HEK293 (cell line): ENCODE measurements around the gene SVIL.

Experiments used
- CTCF ChIA-PET: fragments of 350-600 bp; formaldehyde crosslinking; extraction: SDS; loops from one replicate; lab custom pipeline; 2021; ENCODE audit warnings: antibody characterized with exemption; lab: Yijun Ruan, JAX
- POLR2A ChIA-PET: fragments of 300-600 bp; formaldehyde crosslinking; extraction: SDS; loops from one replicate; lab custom pipeline; 2020; ENCODE audit warnings: antibody characterized with exemption, inconsistent platforms; lab: Yijun Ruan, JAX
- H3K27ac ChIP-seq: fragments of 200-500 bp; sonication (Bioruptor generic); 2 replicates; pipeline ENCODE4 v1.5.1; 2014; ENCODE audit warnings: low read depth, low read length, control low read depth, inconsistent platforms; ENCODE audit errors: extremely low read depth
- H3K36me3 ChIP-seq, 2 experiments: fragments of 200-500 bp in 1 of 2; sonication (Bioruptor generic) in 1 of 2; 1 replicate in 1 of 2; 2 replicates in 1 of 2; pipeline ENCODE4 v1.5.1; 2014 to 2017; ENCODE audit warnings: inconsistent platforms in 2 of 2, low read length in 2 of 2; ENCODE audit not compliant: control insufficient read depth in 2 of 2, insufficient read depth in 1 of 2
- H3K4me1 ChIP-seq: fragments of 200-500 bp; sonication (Bioruptor generic); 2 replicates; pipeline ENCODE4 v1.5.1; 2014; ENCODE audit warnings: mild to moderate bottlenecking, low read length, inconsistent platforms; ENCODE audit not compliant: control insufficient read depth, insufficient read depth
- H3K4me3 ChIP-seq: 2 replicates; pipeline ENCODE4 v1.5.1; 2011; ENCODE audit warnings: low read depth, mild to moderate bottlenecking, control low read depth, low read length, moderate library complexity
- H3K9me3 ChIP-seq: fragments of 200-500 bp; sonication (Bioruptor generic); 2 replicates; pipeline ENCODE4 v1.5.1; 2014; ENCODE audit warnings: low read depth, low read length, inconsistent platforms; ENCODE audit not compliant: control insufficient read depth, insufficient read depth
- EGR2 ChIP-seq: fragments of 450-650 bp; formaldehyde crosslinking; IDR thresholded peaks from 2 replicates; pipeline ENCODE4 v1.5.1; 2016; ENCODE audit warnings: low read depth, missing biosample characterization, missing genetic modification characterization
- PRDM1 ChIP-seq: fragments of 450-650 bp; formaldehyde crosslinking; IDR thresholded peaks from 2 replicates; pipeline ENCODE4; 2016; ENCODE audit warnings: missing biosample characterization, missing genetic modification characterization
- SETDB1 ChIP-seq: IDR thresholded peaks from one replicate; pipeline ENCODE4 v1.6.1; 2017; ENCODE audit warnings: mild to moderate bottlenecking, low read length, moderate library complexity, mixed read lengths; ENCODE audit not compliant: insufficient read length
- SP7 ChIP-seq: fragments of 450-650 bp; formaldehyde crosslinking; IDR thresholded peaks from 2 replicates; pipeline ENCODE4 v1.5.1; 2016; ENCODE audit warnings: missing biosample characterization, missing genetic modification characterization
- ZBTB10 ChIP-seq: fragments of 450-650 bp; formaldehyde crosslinking; IDR thresholded peaks from 2 replicates; pipeline ENCODE4 v1.5.1; 2016; ENCODE audit warnings: missing biosample characterization, missing genetic modification characterization
- ZBTB17 ChIP-seq: fragments of 450-650 bp; formaldehyde crosslinking; IDR thresholded peaks from 2 replicates; pipeline ENCODE4 v1.5.1; 2016; ENCODE audit warnings: missing biosample characterization, missing genetic modification characterization
- ZBTB8A ChIP-seq: fragments of 450-650 bp; formaldehyde crosslinking; IDR thresholded peaks from 2 replicates; pipeline ENCODE4 v1.5.1; 2016; ENCODE audit warnings: missing biosample characterization, missing genetic modification characterization
- ZIC2 ChIP-seq: fragments of 450-650 bp; formaldehyde crosslinking; IDR thresholded peaks from 2 replicates; pipeline ENCODE4 v1.5.1; 2016; ENCODE audit warnings: missing biosample characterization, missing genetic modification characterization
- ZNF114 ChIP-seq: fragments of 450-650 bp; formaldehyde crosslinking; IDR thresholded peaks from 2 replicates; pipeline ENCODE4 v1.5.0; 2017; ENCODE audit warnings: missing biosample characterization, missing genetic modification characterization
- ZNF169 ChIP-seq: fragments of 450-650 bp; formaldehyde crosslinking; IDR thresholded peaks from 2 replicates; pipeline ENCODE4 v1.5.1; 2016; ENCODE audit warnings: missing biosample characterization, missing genetic modification characterization
- ZNF175 ChIP-seq: fragments of 450-650 bp; formaldehyde crosslinking; IDR thresholded peaks from 2 replicates; pipeline ENCODE4 v1.5.1; 2016; ENCODE audit warnings: missing biosample characterization, missing genetic modification characterization
- ZNF324 ChIP-seq: fragments of 450-650 bp; formaldehyde crosslinking; IDR thresholded peaks from 2 replicates; pipeline ENCODE4 v1.5.1; 2016; ENCODE audit warnings: missing biosample characterization, missing genetic modification characterization
- ZNF366 ChIP-seq: fragments of 450-650 bp; formaldehyde crosslinking; conservative IDR thresholded peaks from 2 replicates; pipeline ENCODE4 v1.5.1; 2016; ENCODE audit warnings: missing biosample characterization, missing genetic modification characterization
- ZNF394 ChIP-seq: fragments of 450-650 bp; formaldehyde crosslinking; IDR thresholded peaks from 2 replicates; pipeline ENCODE4 v1.5.1; 2016; ENCODE audit warnings: missing biosample characterization, missing genetic modification characterization, mild to moderate bottlenecking, moderate library complexity, borderline replicate concordance
- ZNF571 ChIP-seq: fragments of 450-650 bp; formaldehyde crosslinking; IDR thresholded peaks from 2 replicates; pipeline ENCODE4 v1.5.0; 2017; ENCODE audit warnings: missing biosample characterization, missing genetic modification characterization
- ZNF585B ChIP-seq: fragments of 450-650 bp; formaldehyde crosslinking; IDR thresholded peaks from 2 replicates; pipeline ENCODE4 v1.5.1; 2016; ENCODE audit warnings: missing biosample characterization, missing genetic modification characterization
- ZNF747 ChIP-seq: fragments of 450-650 bp; formaldehyde crosslinking; IDR thresholded peaks from 2 replicates; pipeline ENCODE4 v1.5.1; 2016; ENCODE audit warnings: missing biosample characterization, missing genetic modification characterization
- ZNF791 ChIP-seq: fragments of 450-650 bp; formaldehyde crosslinking; IDR thresholded peaks from 2 replicates; pipeline ENCODE4 v1.5.1; 2016; ENCODE audit warnings: missing biosample characterization, missing genetic modification characterization
- TF ChIP-seq, protein P1 (sequence below): fragments of 450-650 bp; formaldehyde crosslinking; IDR thresholded peaks from 2 replicates; pipeline ENCODE4 v1.5.1; 2017; ENCODE audit warnings: missing biosample characterization, missing genetic modification characterization
- TF ChIP-seq, protein P2 (sequence below): fragments of 450-650 bp; formaldehyde crosslinking; IDR thresholded peaks from 2 replicates; pipeline ENCODE4 v1.5.1; 2017; ENCODE audit warnings: missing biosample characterization, missing genetic modification characterization
- TF ChIP-seq, protein P3 (sequence below): fragments of 450-650 bp; formaldehyde crosslinking; IDR thresholded peaks from 2 replicates; pipeline ENCODE4 v1.5.1; 2016; ENCODE audit warnings: missing biosample characterization, missing genetic modification characterization

SVIL gene

GRCh38 chr10:29621161-29621560 lies 13.6 kb downstream of the SVIL start (continued):
- peak; percentile 59 for TF ChIP-seq ZIC2 (tag by site-specific recombination)
- no peak for TF ChIP-seq ZNF585B (tag by site-specific recombination)
- no peak for TF ChIP-seq ZNF571 (tag by site-specific recombination)
- no peak for TF ChIP-seq SETDB1
- TF ChIP-seq ZNF791: no peak
- TF ChIP-seq ZBTB10 (tag by site-specific recombination): no peak
- no peak for TF ChIP-seq ZNF114 (tag by site-specific recombination)

GRCh38 chr10:29620112-29620690 lies 14.6 kb downstream of the SVIL start:
- H3K4me3 ChIP-seq: no peak overlapping the region
- TF ChIP-seq PRDM1 (tag by site-specific recombination): peak; percentile 98
- TF ChIP-seq ZNF169 (tag by site-specific recombination): no peak
- TF ChIP-seq ZNF366: peak; percentile 78
- no peaks in the 10 kb centered on the region for H3K36me3 ChIP-seq
- no peak overlapping the region for H3K27ac ChIP-seq
- no peaks in the 10 kb centered on the region for H3K9me3 ChIP-seq
- ChIA-PET POLR2A (no interaction called here), CTCF (interaction anchor here (0.9 kb wide), 1 partner anchor 40 kb away, joined by 3 read pairs; no protein-coding TSS in a partner anchor)
- peaks cover 18% of the 10 kb centered on the region for H3K4me1 ChIP-seq

DNA sequence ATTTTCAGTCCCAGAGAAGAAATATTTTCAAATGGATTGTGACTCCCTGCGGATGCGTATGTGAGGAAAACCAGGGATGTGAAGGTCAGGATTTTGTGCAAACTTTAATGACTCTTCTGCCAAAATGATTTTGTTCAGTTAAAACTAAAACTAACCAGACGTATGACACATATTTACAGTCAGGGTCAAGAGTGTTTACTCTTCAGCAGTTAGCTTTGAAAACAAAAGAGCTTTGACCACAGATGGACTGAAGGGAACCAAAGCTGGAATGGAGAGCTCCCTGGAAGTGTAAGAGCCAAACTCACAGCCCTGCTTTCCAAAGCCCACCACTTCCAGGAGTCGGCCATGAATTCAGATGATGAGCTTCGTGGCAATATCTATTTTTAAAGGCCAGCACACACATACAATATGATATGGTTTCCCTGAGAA lies 15.5 kb downstream of the SVIL start:
- H3K9me3 ChIP-seq: no peaks in the 10 kb centered on the region
- H3K4me3 ChIP-seq: no peak overlapping the region
- peaks cover 18% of the 10 kb centered on the region for H3K4me1 ChIP-seq
- no peak overlapping the region for H3K27ac ChIP-seq
- POLR2A ChIA-PET: interaction anchor here (0.7 kb wide), 1 partner anchor 362 kb away, joined by 3 read pairs; no protein-coding TSS in a partner anchor
- CTCF ChIA-PET: interaction anchor here (0.7 to 2.2 kb wide), 5 partner anchors 11 to 220 kb away, joined by 3 to 7 read pairs (median 5); no protein-coding TSS in a partner anchor
- TF ChIP-seq, protein P1, sequence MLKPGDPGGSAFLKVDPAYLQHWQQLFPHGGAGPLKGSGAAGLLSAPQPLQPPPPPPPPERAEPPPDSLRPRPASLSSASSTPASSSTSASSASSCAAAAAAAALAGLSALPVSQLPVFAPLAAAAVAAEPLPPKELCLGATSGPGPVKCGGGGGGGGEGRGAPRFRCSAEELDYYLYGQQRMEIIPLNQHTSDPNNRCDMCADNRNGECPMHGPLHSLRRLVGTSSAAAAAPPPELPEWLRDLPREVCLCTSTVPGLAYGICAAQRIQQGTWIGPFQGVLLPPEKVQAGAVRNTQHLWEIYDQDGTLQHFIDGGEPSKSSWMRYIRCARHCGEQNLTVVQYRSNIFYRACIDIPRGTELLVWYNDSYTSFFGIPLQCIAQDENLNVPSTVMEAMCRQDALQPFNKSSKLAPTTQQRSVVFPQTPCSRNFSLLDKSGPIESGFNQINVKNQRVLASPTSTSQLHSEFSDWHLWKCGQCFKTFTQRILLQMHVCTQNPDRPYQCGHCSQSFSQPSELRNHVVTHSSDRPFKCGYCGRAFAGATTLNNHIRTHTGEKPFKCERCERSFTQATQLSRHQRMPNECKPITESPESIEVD (tag by site-specific recombination): peak; percentile 73
- no peak for TF ChIP-seq ZNF571 (tag by site-specific recombination)
- no peaks in the 10 kb centered on the region for H3K36me3 ChIP-seq

DNA sequence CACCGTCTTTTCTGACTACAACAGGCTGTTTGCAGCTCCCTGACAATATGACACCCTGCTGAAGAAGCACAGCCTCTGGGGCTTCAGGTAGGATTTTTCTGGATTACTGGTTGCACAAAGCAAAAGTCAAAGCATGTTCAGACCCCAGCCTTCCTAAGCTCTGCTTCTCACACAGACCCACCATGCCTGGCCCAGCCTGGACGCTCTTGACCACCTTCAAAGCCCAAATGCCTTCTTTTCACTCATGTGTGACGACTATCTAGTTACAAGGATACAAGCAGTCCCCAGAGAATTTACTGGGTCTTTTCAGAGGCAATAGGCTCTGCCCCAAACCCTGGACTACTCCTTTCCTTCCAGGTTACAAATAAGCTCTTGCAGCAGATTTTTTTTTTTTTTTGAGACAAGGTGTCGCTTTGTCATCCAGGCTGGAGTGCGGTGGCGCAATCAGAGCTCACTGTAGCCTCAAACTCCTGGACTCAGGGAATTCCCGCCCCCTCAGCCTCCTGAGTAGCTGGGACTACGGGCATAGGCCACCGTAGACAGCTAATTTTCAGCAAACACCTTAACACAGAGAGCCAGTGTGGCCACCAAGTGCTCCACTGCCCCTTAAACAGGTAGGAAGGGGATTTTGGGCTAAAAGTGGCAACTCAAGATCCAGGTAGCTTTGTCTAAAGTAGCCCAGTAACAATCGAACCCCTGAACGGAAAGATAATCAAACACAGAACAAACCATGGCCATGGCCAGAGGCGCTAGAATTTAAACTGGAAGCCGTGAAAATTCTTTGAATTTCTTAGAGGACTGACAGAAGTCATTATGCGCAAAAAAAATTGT lies 16.2 kb downstream of the SVIL start:
- Histone ChIP-seq H3K36me3 (no peaks in the 10 kb centered on the region), H3K4me3 (no peak overlapping the region), H3K9me3 (no peaks in the 10 kb centered on the region), H3K27ac (no peak overlapping the region), H3K4me1 (peaks cover 18% of the 10 kb centered on the region)
- POLR2A ChIA-PET: interaction anchor here (0.7 kb wide), 1 partner anchor 361 kb away, joined by 3 read pairs; no protein-coding TSS in a partner anchor
- CTCF ChIA-PET: interaction anchor here (0.7 to 2.2 kb wide), 6 partner anchors 11 to 1330 kb away, joined by 3 to 7 read pairs (median 4); no protein-coding TSS in a partner anchor
- TF ChIP-seq, protein P2, sequence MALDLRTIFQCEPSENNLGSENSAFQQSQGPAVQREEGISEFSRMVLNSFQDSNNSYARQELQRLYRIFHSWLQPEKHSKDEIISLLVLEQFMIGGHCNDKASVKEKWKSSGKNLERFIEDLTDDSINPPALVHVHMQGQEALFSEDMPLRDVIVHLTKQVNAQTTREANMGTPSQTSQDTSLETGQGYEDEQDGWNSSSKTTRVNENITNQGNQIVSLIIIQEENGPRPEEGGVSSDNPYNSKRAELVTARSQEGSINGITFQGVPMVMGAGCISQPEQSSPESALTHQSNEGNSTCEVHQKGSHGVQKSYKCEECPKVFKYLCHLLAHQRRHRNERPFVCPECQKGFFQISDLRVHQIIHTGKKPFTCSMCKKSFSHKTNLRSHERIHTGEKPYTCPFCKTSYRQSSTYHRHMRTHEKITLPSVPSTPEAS: no peak
- TF ChIP-seq ZBTB17 (tag by site-specific recombination) (peak; percentile 65; the same call in 1 of the 2 replicates), ZBTB8A (peak; percentile 44; the same call in 1 of the 2 replicates), EGR2 (no peak), ZNF175 (tag by site-specific recombination) (no peak), SP7 (tag by site-specific recombination) (0 out of 2 replicates have a peak, but pooled peaks have one; percentile 25), ZNF747 (tag by site-specific recombination) (no peak), ZNF324 (tag by site-specific recombination) (0 out of 2 replicates have a peak, but pooled peaks have one; percentile 28), ZNF394 (tag by site-specific recombination) (peak; percentile 29; the same call in 1 of the 2 replicates)
- TF ChIP-seq, protein P3, sequence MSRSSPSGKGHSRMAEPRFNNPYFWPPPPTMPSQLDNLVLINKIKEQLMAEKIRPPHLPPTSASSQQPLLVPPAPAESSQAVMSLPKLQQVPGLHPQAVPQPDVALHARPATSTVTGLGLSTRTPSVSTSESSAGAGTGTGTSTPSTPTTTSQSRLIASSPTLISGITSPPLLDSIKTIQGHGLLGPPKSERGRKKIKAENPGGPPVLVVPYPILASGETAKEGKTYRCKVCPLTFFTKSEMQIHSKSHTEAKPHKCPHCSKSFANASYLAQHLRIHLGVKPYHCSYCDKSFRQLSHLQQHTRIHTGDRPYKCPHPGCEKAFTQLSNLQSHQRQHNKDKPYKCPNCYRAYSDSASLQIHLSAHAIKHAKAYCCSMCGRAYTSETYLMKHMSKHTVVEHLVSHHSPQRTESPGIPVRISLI (tag by site-specific recombination): peak; percentile 70; the same call in 1 of the 2 replicates
